HUDEP-2 (cell line): Measurements from ENCODE around the gene ANKRD30A.
"Not testable (repeated sequence)": the region's sequence is repeated elsewhere in the genome, so short reads cannot be mapped to it uniquely, and the experiment has no call there.

ENCODE experiments used
- DNase-seq, 76 experiments: peaks; one replicate each; lab custom pipeline; 2025; ENCODE audit not compliant: unreplicated experiment in 76 of 76; lab: John Stamatoyannopoulos, UW

The ANKRD30A gene, protein sequence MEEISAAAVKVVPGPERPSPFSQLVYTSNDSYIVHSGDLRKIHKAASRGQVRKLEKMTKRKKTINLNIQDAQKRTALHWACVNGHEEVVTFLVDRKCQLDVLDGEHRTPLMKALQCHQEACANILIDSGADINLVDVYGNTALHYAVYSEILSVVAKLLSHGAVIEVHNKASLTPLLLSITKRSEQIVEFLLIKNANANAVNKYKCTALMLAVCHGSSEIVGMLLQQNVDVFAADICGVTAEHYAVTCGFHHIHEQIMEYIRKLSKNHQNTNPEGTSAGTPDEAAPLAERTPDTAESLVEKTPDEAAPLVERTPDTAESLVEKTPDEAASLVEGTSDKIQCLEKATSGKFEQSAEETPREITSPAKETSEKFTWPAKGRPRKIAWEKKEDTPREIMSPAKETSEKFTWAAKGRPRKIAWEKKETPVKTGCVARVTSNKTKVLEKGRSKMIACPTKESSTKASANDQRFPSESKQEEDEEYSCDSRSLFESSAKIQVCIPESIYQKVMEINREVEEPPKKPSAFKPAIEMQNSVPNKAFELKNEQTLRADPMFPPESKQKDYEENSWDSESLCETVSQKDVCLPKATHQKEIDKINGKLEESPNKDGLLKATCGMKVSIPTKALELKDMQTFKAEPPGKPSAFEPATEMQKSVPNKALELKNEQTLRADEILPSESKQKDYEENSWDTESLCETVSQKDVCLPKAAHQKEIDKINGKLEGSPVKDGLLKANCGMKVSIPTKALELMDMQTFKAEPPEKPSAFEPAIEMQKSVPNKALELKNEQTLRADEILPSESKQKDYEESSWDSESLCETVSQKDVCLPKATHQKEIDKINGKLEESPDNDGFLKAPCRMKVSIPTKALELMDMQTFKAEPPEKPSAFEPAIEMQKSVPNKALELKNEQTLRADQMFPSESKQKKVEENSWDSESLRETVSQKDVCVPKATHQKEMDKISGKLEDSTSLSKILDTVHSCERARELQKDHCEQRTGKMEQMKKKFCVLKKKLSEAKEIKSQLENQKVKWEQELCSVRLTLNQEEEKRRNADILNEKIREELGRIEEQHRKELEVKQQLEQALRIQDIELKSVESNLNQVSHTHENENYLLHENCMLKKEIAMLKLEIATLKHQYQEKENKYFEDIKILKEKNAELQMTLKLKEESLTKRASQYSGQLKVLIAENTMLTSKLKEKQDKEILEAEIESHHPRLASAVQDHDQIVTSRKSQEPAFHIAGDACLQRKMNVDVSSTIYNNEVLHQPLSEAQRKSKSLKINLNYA (N-terminal part only)

DNA sequence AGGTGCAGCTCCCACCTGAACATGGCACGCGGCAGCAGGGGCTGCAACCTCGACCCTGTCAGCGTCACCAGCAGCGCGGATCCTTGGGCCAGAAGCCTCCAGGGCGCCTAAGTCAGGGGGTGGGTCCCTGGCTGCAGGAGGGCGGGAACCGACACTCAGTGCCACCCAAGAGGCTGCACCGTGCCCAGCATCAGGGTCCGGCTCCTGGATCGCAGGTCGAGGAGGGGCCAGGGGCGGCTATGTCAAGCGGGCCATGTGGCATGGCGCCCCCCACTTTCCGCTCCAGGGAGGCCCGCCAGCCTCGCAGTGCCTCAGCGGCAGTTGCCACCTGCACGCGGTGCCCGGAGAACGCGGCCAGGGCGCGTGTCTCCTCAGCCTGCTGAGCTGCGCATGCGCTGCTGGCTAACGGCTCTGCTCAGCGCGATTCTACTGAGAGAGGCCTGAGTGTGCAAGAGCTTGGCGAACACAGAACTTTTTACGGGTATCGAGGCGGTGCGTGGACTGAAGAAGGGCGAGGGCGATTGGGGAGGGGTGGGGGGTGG, at the start of gene ANKRD30A:
ANKRD30A (plus strand) TSS at position 408 of the 542 bp plus-strand sequence. CDS start 190 bp downstream, outside the sequence.
- DNase-seq, result no peak

DNA sequence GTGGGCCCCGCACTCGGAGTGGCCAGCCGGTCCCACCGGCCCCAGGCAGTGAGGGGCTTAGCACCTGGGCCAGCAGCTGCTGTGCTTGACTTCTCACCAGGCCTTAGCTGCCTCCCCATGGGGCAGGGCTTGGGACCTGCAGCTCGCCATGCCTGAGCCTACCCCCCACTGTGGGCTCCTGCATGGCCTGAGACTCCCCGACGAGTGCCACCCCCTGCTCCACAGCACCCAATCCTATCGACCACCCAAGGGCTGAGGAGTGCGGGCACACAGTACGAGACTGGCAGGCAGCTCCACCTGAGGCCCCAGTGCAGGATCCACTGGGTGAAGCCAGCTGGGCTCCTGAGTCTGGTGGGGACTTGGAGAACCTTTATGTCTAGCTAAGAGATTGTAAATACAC, 49.3 kb upstream of the ANKRD30A start:
- DNase-seq, result not testable (repeated sequence)

DNA sequence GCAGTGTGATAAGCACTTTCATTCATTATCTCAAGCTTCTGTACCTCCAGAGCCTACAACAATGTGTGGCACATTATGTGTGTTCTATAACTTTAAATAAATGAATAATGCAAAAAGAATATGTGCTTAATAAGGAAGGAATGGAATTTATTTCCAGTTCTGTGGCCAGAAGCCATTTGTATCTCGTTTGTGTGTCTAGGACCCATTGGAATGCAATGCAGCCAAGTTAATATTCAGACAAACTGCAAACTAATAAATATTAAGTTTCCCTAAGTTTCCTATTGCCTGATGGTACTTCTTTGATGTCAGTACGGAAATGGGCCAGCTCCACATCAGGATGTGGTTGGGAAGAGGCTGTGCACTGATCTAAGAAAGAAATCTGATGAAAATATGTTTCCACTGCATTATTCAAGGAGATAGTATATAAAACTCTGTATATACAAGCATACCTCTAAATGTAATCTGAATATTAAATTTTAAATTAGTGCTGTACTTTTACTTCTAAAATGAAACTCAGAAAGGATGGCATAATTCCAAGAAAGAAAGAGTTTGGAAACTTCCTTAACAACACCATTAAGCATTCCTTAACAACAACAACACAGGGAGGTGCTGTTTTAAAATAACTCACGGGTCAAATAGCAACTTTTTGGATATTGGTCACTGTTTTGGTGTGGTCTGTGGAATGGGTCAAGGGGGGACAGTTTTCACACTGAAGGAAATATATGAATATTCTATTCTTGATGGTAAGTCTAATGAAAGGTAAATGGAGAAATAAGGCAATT, 29.4 kb upstream of the ANKRD30A start:
- no peak for DNase-seq

DNA sequence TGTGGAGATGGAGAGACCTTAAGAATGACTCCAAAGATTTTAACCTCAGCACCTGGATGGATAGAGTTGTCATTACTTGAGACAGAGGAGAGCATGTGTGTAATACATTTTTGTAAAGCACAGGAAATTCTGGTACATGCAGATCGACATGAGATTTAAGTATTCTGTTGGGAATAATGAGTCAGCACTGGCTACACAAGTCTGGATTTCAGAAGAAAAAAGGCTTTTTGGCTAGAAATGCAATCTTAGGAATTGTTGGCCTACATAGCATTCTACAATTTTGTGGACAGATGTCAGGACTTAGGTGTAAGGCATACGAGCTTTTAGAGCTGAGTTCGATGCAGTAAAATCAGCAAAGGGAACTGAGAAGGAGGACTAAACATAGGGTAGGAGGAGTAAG, 24.1 kb upstream of the ANKRD30A start:
- DNase-seq, result no peak

DNA sequence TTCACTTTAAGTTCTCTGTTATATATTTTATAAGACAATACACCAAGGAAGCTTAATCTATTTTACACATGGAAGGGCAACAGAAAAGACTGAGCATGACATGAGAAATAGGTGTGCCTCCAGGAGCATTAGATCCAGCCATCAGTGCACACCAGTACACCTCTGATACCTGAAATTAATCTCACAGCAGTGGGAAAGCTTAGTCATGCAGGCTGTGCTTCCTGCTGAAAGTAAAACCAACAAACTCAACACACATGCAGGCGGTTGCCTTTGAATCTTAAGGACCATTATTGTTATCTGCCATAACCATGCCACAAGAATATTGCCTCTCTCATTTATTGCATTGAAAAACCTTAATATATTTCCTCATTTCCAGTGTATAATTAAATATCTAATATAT, 16.4 kb upstream of the ANKRD30A start:
- DNase-seq, result no peak

DNA sequence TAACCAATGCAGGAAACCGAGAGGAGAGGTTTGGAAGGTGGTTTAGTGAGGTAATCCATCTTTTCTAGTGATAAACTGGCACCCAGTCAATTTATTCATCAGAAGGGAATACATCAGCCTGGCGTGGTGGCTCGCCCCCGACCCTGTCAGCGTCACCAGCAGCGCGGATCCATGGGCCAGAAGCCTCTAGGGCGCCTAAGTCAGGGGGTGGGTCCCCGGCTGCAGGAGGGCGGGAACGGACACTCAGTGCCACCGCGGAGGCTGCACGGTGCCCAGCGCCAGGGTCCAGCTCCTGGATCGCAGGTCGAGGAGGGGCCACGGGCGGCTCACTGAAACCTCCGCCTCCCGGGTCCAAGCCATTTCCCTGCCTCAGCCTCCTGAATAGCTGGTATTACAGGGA, 866 bp upstream of the ANKRD30A start:
- DNase-seq, result no peak

DNA sequence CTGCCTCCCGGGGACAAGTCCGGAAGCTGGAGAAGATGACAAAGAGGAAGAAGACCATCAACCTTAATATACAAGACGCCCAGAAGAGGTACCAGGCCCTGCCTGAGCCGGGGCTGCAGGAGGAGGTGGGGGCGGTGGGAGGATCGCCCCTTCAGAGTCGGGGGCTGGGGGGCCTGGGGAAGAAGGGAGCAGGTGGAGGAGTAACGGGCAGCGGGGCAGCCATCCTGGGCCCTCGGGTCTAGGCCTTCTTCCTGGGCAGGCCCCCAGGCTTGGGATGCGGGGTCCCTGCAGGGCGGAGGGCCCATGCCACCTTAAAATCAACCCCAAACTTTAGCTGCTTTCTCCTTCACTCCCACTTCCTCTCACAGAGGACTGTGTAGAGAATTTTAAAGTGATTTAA, 523 bp downstream of the ANKRD30A start:
- DNase-seq, result no peak

DNA sequence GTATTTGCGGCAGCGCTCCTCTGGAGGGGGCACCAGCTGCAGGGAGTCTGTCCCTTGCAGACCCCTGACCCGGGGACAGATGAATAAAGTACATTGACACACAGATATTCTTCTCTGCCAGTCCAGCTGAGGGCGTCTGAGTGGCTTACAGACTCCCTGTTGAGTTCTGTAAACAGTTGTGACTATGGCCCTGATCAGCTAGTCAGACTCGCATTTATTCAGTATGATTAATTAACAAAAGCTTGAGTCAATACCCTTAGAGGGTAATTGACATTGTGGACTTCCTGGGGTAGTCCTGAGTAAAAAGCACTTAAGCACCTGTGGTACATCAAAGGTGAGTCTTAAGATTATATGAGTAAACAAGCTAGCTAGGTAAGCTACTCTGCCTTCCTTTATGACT, 21.0 kb downstream of the ANKRD30A start:
- no peak for DNase-seq

DNA sequence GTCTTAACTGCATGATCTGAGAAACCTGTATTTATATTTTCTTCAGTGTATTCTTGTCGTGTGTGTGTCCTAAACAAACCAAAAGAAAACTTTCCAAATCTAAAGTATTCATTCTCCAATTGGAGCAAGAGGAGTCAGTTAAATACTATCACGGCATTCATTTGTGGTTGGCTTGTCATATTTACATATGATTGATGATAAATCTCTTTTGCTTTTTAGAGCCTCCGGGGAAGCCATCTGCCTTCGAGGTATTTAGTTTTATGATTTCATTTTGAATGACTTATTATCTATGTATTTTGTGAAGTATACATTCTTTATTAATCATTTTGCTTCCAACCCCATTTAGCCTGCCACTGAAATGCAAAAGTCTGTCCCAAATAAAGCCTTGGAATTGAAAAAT, 37.0 kb downstream of the ANKRD30A start:
- DNase-seq, result not testable (repeated sequence)

DNA sequence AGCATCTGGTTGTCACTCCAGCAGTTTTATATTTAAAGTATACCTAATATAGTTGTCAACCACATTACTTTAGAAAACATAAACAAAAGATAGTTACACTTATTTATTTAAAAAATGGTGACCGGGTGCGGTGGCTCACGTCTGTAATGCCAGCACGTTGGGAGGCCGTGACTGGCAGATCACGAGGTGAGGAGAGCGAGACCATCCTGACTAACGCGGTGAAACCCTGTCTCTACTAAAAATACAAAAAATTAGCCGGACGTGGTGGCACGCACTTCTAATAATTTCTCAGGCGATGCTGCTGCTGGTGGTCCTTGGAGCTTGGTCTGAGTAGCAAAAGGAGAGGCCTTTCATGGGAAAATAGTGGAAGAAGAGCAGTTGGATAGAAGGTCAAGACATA, 46.5 kb downstream of the ANKRD30A start:
- not testable (repeated sequence) for DNase-seq

DNA sequence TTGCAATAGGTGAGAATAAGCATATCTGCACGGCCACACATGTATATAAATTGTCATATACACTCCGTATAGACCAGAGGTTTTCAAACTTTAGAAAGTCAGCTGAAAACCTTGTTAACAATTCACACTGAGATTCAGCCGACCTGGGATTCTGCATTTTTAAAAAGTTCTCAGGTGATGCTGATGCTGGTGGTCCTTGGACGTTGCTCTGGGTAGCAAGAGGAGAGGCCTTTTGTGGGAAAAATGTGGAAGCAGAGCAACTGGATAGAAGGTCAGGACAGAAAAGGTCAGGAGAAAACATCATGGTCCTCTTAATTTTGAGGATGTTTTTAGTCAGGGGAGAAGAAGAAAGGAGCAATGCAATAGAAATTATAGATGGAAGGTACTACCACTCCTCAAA, 52.9 kb downstream of the ANKRD30A start:
- not testable (repeated sequence) for DNase-seq

DNA sequence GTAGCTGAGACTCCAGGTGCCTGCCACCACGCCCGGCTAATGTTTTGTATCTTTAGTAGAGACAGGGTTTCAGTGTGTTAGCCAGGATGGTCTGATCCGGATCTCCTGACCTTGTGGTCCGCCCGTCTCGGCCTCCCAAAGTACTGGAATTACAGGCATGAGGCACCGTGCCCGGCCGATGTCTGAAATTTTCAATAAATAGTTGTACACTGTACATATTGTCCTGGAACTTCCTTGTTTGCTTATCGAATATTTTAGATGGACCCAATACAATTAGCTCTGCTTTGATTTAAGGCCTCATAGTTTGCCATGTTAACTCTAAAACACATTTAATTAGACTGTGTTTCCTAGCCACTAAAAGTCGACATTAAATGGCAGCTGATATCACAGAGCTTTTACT, 57.3 kb downstream of the ANKRD30A start:
- DNase-seq, result not testable (repeated sequence)

DNA sequence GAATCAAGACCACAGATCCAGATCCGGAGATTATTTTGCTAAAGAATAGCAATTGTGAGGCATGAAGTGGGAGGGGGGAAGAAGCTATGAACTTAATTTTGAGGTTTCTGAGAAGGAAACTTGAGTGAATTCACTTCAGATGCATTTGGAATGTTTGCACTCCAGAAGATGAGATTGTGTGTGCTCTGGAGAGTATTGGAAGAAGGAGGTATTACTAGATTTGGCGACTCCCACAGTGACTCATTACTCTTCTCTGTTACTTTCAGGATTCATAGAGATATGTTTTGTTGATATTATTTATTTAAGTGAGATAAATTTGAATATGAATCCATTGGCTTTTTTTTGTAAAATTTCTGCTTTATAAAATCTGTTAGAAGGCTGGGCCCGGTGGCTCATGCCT, 80.7 kb downstream of the ANKRD30A start:
- DNase-seq, result no peak

DNA sequence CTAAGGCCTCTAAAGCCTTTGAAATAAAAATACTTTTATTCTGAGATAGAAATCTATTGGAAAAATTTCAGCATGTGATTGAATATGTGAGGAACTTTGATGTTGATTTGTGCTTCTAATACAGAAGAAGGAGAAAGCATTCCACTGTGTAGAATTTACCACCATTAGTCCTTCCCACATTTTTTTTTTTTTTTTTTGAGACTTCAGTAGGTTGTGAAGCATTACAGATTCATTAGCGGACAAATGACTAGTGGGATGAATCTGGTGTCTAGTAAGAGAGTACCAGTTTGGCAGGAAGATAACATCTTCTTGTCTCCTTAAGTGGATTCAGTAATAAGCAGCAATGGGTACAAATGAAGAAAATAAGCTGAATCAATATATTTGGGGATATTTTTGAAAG, 95.5 kb downstream of the ANKRD30A start:
- DNase-seq, result no peak

DNA sequence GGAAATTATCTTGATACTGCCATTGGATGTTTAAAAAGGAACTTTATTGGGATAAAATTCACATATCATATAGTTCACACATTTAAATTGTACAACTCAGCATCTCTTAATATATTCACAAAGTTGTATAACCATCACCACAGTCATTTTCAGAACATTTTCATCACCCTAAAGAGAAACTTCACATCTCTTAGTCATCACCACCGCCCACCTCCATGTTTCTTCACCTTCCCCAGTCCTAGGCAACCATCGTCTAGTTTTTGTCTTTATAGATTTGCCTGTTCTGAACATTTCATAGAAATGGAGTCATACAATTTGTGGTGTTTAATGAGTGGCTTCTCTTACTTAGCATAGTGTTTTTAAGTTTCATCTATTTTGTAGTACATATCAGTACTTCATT, 96.6 kb downstream of the ANKRD30A start:
- DNase-seq, result no peak

DNA sequence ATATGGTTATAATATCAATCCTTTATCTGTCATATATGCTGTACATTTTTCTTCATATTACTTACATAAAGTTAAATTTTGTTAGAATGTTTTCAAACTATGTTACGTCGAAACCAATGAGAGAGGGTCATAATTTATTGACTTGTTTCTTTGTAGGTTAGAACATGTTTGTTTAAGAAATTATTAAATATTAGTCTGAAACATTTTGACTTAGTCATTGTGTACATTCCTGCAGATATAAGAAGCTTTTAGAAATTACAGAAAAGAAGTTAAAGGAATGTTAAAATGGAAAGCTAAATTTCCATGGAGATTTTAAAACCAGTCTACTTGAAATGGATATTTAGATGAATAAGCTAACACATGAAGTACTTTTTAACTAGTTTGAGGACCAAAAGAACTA, 99.8 kb downstream of the ANKRD30A start:
- DNase-seq, result no peak

DNA sequence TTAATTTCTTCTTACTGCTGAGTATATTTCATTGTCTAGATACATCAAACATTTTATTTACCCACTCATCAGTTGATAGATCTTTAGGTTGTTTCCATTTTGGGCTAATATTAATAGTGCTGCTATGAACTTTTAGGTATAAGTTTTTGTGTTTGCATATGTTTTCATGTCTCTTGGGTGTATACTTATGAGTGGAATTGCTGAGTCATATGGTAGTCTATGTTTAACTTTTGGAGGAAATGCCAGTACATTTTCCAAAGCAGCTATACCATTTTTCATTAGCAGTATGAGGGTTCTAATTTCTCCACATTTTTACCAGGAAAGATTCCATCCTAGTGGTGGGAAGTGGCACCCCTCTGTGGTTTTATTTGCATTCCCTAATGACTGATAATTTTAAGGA, 101.1 kb downstream of the ANKRD30A start:
- no peak for DNase-seq

DNA sequence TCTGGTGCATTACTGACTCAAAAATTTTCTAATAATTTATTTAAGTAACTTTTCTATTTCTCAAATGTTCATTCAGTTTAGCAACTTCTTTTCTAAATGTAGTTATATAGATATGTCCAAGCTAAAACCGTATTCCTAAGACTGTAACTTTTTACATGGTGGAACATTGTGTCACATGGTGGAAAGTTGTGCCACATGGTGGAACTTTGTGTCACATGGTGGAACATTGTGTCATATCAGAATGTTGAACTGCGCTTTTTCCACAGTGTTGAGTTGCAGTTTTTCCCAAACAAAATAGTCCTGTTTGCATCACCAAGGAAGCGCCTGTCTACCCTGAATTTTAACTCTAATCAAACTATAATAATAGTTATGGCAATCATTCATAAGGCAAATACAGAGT, 109.3 kb downstream of the ANKRD30A start:
- DNase-seq, result no peak

DNA sequence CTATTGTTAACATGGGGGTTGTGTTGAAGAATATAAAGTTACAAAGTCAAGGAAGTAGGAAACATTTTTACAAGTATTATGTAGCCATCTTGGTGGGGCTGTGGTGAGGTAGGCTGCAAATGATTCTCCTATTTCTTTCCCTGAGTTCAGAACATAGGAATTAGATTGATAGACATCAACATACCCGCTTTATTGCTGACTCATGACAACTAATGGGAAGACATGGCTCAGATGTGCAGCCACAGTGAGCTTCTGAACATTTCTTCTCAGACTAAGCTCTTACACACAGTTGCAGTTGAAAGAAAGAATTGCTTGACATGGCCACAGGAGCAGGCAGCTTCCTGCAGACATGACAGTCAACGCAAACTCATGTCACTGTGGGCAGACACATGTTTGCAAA, 110.7 kb downstream of the ANKRD30A start:
- no peak for DNase-seq

DNA sequence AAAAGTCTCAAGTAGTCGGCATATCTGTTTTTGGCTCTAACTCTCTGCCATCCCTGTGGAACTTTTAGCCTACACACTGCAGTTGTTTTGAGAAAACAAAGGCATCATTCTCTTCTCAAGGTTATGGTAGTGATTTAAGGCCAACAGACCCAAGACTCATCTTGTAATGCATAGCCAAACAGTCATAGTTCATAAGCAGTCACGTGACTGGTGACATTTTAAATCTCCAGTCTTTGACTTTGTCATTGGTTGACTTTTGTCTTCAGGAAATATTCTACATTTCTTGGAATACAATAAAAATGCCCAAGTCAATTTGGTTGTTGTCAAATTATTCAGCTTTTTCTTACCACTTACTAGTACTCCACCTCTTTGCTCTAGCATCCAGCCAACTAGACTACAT, 114.8 kb downstream of the ANKRD30A start:
- no peak for DNase-seq
